Stimulated activated CD8-positive, alpha-beta memory T cell treated with anti-CD3 and anti-CD28 coated beads, Interleukin-4, amount 100 ng/mL, for 1 hour (primary cell): Measurements from ENCODE around the gene NEUROD4.
"Not testable (repeated sequence)": the region's sequence is repeated elsewhere in the genome, so short reads cannot be mapped to it uniquely, and the experiment has no call there.

Experiments used
- DNase-seq, 2 donors: peaks; one replicate each; pipeline ENCODE4 v3.0.0-alpha.2; 2020; ENCODE audit warnings: low read depth in 2 of 2, low spot score in 1 of 2

NEUROD4 gene, protein sequence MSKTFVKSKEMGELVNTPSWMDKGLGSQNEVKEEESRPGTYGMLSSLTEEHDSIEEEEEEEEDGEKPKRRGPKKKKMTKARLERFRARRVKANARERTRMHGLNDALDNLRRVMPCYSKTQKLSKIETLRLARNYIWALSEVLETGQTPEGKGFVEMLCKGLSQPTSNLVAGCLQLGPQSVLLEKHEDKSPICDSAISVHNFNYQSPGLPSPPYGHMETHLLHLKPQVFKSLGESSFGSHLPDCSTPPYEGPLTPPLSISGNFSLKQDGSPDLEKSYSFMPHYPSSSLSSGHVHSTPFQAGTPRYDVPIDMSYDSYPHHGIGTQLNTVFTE

DNA sequence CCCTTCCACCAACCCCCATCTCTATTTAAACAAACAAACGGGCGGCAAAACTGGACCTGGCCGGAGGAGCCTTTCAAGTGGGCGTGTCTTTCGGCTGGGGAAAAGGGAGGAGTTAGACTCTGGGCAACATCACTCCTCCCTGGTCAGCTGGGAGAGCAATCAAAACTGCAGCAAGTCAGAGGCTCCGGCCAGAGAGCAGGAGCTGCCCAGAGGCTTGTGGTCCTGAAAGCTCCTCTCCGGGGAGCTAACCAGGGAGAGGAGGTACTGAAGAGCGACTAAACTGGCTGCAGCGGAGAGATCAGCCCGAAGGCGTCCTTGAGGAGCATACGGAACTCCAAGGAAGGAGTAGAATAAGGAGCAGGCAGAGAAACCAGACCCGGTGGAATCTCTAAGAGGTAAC, at the start of gene NEUROD4:
NEUROD4 (plus strand) TSS at position 191 of the 400 bp plus-strand sequence. CDS start 6,466 bp downstream, outside the sequence.
- no peak for DNase-seq

DNA sequence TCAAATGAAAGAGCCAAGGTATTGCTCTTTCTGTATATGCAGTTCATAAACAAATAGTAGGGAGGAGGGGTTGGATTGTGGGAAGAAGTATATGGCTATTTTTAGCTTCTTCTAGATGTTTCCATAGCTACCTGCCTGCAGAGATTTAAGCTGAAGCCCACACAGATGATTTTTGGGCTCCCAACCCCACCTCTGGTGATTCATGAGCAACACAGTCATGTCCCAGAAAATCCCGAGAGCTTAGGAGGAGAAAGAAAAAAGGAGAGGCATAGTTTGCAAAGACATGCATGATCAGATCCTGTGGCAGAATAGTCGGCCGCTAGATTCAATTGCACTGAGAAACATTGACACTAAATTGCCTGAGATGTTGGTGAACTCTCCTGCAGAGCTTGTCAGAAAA, 49.0 kb upstream of the NEUROD4 start:
- no peak for DNase-seq

DNA sequence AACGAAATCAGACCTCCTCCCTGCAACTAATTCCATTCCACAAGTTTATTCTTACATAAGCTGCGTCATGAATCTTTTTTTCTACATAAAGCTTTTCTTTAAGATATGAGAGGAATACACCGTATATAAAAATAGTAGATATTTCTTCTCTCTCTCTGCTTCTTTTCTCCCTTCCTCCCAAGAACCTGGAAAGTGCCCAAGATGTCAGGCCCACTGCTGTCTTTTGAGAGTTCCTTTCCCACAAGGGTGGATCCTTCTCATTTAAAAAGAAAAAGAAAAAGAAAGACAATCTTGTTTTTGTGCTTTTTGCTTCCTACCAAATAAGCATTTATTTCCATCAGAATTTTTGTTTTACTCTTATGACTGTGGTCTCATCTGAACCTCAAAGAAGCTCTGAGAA, 46.2 kb upstream of the NEUROD4 start:
- no peak for DNase-seq

DNA sequence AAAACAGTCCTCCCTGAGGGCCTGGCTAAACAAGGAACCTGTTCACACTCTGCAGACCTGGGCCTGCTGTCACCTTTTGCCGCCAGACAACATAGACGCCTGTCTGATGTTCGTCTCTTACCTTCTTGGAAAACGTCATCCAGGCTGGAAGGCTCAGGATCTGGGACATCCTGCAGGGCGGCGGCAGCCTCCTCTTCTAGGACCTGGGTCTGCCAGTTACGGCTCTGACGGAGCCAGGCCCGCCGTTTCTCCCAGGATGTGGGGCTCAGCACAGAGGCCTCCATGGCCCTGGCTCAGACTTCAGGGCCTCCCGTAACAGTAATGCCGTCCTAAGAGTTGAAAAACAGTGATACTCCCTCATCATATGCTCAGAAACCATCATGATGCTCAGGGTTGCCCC, 45.5 kb upstream of the NEUROD4 start:
- no peak for DNase-seq

DNA sequence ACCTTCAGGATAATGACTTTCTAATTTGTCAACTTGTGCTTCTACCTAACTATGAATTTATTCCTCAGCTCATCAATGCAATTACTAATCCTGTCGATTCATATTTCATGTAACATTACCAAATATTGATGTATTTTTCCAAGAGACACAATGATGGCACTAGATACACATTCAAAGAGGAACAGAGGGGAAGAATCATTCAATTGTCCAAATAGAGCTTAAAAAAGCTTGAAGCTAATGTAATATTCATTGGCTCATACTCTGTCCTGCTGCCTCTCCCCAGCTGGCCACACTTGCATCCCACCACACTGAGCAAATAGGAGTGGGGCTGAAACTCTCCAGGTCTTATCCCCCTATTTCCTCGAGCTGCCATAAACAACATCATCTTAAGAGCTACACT, 44.5 kb upstream of the NEUROD4 start:
- no peak for DNase-seq

DNA sequence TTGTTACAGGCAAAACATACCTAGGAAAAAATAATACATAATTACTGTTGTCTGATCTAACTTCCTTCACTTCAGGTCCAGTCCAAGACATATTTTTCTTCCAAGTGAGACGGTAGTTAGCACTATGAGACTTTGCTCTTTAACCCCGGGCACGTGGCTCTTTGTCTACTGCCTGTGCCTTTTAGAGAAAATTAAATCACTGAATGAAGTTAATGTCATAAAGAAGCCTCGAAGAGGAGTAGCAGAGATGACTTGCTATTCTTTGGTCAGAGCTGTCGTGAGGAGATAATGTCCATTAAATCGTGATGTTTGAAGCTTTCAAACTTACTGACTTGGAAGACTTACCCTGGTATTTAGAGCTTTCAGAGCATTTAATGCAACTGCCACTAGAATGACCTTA, 43.9 kb upstream of the NEUROD4 start:
- no peak for DNase-seq

DNA sequence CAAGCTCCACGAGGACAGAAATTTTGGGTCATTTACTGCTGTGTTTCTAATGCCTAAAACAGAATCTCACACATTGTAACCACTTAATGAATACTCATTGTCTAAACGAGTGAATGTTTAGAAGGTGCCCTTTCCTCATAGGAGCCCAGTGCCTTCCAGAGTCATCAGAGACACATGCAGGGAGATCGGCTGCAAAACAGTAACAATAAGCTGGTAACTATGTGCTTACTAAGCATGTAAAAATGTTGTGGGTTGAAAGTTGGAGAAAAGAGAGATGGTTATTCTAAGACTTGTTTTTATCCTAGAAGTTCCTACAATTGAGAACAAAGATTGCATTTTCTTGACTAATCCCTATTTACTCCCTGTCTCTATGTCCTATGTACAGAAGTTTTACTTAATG, 42.6 kb upstream of the NEUROD4 start:
- DNase-seq: no peak

DNA sequence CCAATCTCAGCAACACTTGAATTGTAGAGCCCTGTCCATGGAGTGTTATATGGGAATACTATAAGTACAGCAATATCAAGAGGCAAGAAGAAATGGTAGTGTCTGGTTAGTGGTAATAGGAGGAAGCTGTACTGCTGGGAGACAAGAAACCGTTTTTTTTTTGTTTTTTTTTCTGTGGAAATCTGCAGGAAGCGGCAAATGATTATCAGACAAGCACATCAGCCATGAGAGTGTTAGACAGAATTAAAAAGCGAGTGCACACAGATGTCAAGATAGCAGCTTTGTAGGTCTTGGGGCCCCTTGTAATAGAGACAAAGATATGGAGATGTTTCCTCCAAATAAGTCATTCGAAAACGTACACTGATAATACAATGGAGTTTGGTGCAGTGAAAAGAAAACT, 41.9 kb upstream of the NEUROD4 start:
- no peak for DNase-seq

DNA sequence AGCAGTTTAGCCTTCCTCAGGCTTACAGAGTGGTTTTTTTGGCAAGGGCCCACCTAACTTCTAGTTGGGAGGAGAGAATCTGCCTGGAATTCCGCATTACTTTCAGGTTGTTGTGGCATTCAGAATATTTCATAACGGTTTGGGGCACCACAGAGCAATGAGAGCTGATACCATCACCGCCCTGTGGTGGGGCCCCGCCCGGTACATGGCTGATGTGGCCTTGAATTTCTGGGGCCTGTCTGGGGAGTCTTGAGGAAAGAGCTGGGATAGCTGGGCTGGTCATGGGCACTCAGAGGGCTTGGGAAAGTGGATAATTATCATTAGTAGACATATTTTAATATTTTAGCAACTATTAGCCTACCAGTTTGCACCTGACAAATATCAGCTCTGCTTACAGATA, 39.4 kb upstream of the NEUROD4 start:
- DNase-seq: no peak

DNA sequence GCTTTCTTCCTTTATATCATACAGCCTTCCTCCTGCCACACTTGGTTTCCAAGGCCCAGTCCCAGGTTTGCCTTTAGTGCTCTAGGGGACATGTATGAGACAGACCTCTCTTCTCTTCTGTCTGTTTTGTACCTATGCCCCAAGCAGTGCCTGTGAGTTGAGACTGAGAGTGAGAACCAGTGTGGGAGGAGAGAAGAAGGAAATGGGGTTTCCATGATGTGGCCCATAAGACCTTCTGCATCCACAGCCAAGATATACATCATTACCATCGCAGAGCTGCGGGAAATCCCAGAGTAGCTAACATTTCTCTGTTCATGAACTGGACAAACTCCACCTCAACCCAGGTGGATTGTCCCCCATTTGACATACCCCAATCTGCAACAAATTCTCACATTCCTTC, 38.0 kb upstream of the NEUROD4 start:
- DNase-seq: no peak

DNA sequence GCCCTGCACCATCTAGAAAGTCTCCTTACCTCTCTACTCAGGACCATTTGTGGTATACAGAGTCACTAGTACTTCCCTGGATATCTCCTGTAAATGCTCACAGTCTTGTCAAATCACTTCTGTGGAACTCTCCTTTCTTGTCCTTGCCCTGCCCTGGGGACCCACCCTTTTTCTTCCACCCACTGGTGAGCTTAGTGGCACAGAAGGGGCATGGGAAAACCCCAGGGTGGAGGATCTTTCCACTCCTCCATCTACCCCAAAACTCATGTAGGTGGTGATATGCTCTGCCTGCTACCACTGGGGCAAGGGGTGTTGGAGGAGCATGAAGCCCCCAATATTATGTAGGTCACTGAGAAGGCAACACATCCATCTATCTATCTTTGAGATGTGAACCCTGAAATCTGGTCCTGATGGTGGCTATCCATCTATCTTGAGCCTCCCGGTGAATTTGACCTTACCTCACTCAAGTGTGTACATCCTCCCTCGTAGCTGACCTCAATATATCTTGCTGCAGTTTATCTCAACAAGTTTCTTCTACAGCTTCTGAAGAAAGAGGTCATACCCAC, 36.2 kb upstream of the NEUROD4 start:
- DNase-seq: peak in 1 of 2 donors; percentile 28

DNA sequence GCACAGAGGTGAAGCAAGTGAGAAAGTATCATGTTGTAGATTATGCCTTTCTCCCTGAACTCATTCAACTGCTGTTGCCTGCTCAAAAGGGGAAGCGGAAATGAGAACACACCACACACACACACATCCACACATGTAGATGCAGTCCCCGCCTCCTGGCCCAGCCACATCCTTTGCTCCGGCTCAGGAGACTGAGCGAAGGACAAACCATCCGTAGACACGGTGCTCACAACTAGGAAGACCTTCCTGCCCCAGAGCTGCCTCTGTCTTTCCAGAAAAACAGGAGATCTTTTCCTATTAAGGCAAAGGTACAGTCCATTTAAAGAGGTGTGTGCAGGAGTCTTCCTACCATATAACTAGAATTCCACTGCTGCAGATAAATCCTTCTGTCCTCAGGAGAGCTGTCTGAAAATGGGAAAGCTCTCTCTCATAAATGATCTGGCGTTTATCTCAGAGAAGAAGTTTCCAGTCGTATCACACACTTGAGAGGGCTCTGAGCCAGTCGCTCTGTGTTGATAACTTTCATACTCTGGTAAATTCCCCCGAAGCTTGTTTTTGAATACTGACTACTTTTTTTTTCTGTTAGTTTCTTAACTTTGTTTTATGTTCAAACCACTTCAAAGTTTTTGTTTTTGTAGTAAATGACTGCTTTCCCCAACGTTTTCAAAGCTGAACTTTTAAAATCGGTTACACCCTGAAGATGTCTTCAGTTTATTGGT, 35.0 kb upstream of the NEUROD4 start, which contains the start of gene TESPA1:
TESPA1 (minus strand) TSS at position 105 of the 719 bp plus-strand sequence. CDS start 10,200 bp downstream, outside the sequence.
- DNase-seq: peak; percentile 52 to 76

DNA sequence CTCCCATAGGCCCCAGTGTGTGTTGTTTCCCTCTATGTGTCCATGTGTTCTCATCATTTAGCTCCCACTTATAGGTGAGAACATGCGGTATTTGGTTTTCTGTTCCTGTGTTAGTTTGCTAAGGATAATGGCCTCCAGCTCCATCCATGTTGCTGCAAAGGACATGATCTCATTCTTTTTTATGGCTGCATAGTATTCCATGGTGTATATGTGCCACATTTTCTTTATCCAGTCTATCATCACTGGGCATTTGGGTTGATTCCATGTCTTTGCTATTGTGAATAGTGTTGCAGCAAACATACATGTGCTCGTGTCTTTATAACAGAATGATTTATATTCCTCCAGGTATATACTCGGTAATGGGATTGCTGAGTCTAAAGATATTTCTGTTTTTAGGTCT, 33.0 kb upstream of the NEUROD4 start:
- DNase-seq: not testable (repeated sequence)

DNA sequence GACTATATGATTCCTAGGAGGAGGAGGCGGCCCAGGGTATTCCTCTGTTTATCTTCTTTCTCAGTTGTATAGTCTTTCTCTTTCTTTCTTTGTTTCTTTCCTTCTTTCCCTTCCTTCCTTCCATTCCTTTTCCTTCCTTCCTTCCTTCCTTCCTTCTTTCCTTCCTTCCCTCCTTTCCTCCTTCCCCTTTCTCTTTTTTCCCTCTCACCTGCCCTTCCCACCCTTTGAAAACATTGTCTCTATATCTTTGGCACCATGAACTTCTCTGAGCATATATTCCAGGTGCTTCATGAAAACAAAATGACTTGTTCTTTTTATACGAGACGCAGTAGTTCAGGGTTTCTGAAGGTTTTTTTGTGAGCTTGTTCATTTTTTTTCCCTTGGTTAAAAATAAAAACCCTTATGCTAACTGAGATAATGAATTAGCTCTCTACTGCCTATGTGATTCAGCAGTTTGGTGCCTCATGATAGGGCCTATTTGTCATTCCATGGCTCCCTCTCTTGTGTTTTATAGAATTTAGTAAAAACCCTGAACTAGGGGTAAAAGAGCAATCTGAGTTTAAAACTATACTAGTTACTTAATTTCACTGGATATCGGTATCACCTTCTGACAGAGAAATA, 32.1 kb upstream of the NEUROD4 start:
- DNase-seq: no peak

DNA sequence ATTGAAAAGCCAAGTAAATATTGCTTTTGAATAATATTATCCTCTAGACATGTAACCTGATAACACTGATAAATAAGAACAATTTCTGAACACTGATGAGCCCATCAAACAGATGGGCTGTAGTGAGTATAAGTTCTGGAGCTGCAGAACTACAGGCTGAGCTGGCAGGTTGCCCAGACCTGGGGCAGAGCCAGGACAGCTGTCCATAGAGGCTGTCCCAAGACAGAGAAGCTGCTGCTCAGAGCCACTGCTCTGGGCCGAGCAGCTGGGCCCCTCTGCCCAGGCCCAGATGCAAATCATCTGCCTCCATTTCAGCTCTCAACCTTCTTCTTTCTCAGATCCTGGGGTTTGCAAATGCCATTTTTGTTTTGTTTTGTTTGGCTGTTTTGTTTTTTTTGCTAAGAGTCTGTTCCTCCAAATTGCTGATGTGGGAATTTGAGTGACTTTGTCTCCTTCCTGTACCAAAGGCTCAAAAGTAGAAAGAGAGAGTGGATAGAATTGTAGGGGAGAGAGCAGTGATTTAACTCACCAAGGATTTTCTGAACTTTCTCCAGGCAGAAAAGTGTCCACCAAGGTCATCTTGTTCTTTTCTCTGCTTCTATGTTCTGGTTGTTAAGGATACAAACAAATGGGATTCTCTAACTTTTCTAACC, 31.2 kb upstream of the NEUROD4 start:
- no peak for DNase-seq

DNA sequence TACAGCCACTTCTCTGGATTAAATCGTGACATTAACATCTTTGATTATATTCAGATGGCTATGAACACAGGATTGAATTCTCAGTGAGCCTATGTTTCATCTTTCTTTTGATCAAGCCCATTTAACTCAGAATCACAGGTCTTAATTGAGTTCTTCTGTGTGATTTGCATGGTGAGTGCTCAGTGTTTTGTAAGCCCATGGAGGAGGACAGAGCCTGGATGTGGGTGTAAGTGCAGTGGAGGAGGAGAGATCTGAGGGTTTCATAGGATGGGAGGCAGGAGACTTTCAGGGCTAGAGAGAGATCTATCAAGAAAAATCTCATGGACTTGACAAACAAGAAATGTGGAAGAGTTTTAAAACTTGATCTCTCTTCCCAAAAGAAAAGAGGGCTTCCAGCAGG, 29.9 kb upstream of the NEUROD4 start:
- no peak for DNase-seq

DNA sequence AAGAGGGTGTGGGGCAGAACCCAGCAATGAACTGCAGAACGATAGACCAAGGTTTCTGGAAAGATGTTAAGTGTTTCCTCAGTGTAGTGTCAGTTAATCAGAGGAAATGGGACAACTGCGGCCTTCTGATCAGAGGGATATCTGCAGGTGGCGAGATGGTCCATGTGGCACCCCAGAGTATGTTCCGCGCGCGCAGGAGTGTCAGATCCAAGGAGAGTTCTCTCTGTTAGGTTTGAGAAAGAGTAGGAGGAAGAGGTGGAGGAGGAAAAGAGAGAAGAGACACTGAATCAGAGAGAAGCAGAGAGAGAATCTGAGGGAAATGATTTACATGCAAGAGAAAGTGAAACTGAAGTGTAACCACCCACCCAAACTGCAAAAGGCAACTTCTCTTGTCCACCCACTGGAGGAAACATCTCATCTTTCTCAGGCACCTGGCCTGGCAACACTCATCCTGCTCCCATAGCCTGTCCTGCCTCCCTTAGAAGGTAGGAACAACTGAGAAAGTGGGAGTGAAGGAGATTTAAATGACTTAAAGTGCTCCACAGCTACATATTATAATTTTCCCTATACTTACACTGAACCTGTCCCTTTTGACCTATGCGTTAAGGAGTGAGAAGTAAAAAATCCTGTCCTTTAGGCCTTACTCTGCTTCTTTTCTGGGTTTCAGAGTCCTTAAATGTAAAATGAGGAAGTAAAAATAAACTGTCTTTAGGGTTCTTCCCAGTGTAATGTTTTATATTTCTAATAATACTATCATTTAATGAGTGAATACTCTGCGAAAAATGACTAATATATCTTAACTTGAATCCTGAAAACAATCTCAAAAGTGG, 28.4 kb upstream of the NEUROD4 start:
- no peak for DNase-seq

DNA sequence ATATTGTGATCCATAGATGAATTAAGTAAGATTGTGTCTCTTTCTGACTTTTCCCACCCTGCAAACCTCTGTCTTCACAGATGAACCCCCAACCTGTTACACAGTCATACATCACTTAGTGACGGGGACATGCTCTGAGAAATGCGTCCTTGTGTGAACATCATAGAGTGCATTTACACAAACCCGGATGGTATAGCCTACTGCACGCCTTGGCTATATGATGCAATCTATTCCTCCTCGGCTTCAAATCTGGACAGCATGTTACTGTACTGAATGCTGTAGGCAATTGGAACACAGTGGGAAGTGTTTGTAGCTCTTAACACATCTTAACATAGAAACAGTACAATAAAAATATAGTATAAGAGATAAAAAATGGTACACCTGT, 27.8 kb upstream of the NEUROD4 start:
- DNase-seq: no peak

DNA sequence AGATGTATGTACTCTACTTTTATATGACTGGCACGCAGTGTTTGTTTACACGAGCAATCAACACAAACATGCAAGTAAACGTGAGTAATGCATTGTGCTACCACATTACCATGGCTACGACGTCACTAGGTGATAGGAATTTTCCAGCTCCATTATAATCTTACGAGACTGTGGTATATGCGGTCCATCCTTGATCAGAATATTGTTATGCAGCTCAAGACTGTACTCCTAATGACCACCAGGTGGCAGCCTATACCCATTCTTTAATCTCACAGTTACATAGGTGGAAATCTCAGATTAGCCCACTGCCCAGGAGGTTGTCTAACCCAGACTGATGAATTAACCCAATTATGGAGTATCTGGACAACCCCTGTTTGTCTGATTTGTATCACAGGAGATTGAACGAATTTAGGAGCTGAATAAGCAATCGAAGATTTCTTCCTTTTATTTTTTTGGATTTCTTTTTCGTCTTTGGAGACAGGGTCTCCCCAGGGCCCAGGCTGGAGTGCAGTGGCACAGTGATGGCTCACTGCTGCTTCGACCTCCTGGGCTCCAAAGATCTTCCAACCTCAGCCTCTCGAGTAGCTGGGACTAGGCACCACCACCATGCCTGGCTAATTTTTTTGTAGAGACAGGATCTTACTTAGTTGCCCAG, 26.5 kb upstream of the NEUROD4 start:
- DNase-seq: peak; percentile 35 to 38

DNA sequence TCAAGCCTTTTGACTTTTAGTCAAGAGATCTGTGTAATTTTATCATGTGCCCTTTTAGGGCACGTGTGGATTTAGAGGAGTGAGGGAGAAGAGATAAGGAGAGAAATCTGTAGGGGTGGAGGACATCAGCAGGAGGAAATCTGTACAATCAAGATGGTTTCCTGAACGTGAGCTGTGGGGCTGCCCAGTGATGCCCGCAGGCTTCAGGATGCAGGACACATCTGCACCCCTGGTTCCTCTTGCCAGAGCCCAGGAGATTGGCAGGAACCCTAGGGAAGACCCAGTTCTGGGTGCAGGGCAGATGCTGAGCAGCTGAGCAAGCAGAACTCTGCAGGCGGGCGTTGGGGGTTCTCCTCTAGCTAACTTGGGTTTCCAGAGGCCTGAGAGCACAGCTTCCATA, 23.6 kb upstream of the NEUROD4 start:
- DNase-seq: no peak
